Trophoblast cell (in vitro differentiated cells and primary cell): Measurements from ENCODE around the gene TRIP6.

Source experiments
- DNase-seq, 2 donors: peaks; one replicate each; pipeline ENCODE4 v3.0.0-alpha.2; 2016
- H2AFZ ChIP-seq: 2 replicates; pipeline ENCODE4 v1.6.1; 2013; ENCODE audit warnings: low read length, moderate library complexity, mild to moderate bottlenecking; ENCODE audit not compliant: insufficient read depth, poor library complexity
- H2AK5ac ChIP-seq: 2 replicates; pipeline ENCODE4 v1.6.1; 2013; ENCODE audit warnings: mild to moderate bottlenecking, low read length
- H2BK120ac ChIP-seq: 2 replicates; pipeline ENCODE4 v1.6.1; 2013; ENCODE audit warnings: low read length, mild to moderate bottlenecking, moderate library complexity; ENCODE audit not compliant: insufficient read depth, poor library complexity
- H2BK12ac ChIP-seq: 2 replicates; pipeline ENCODE4 v1.6.1; 2013; ENCODE audit warnings: mild to moderate bottlenecking, low read length, moderate library complexity
- H2BK5ac ChIP-seq: 2 replicates; pipeline ENCODE4 v1.6.1; 2013; ENCODE audit warnings: low read length, low read depth, moderate library complexity, mild to moderate bottlenecking; ENCODE audit not compliant: poor library complexity
- H3K14ac ChIP-seq: 2 replicates; pipeline ENCODE4 v1.6.1; 2013; ENCODE audit warnings: mild to moderate bottlenecking, low read length
- H3K18ac ChIP-seq: 2 replicates; pipeline ENCODE4 v1.6.1; 2013; ENCODE audit warnings: mild to moderate bottlenecking, low read length
- H3K23ac ChIP-seq: 2 replicates; pipeline ENCODE4 v1.6.1; 2013; ENCODE audit warnings: low read length
- H3K27ac ChIP-seq: 2 replicates; pipeline ENCODE4 v1.5.1; 2013; ENCODE audit warnings: low read depth, mild to moderate bottlenecking, inconsistent platforms, low read length, moderate library complexity
- H3K27me3 ChIP-seq: 2 replicates; pipeline ENCODE4 v1.6.1; 2013; ENCODE audit warnings: inconsistent platforms, mild to moderate bottlenecking, low read length, moderate library complexity; ENCODE audit not compliant: insufficient read depth
- H3K36me3 ChIP-seq, 2 experiments: 1 replicate in 1 of 2; 2 replicates in 1 of 2; pipeline ENCODE4 v1.6.1; 2013; ENCODE audit warnings: low read length in 2 of 2, mild to moderate bottlenecking in 2 of 2, moderate library complexity in 1 of 2; ENCODE audit not compliant: insufficient read depth in 2 of 2, control insufficient read depth in 1 of 2
- H3K4ac ChIP-seq: 2 replicates; pipeline ENCODE4 v1.6.1; 2013; ENCODE audit warnings: low read depth, mild to moderate bottlenecking, low read length, moderate library complexity
- H3K4me1 ChIP-seq, 2 experiments: 1 replicate in 1 of 2; 2 replicates in 1 of 2; pipeline ENCODE4 v1.6.1; 2013; ENCODE audit warnings: low read length in 2 of 2, mild to moderate bottlenecking in 2 of 2, moderate library complexity in 1 of 2; ENCODE audit not compliant: insufficient read depth in 2 of 2, control insufficient read depth in 1 of 2
- H3K4me2 ChIP-seq: 2 replicates; pipeline ENCODE4 v1.6.1; 2013; ENCODE audit warnings: inconsistent platforms, mild to moderate bottlenecking, low read length, moderate library complexity
- H3K4me3 ChIP-seq: 2 replicates; pipeline ENCODE4 v1.5.1; 2013; ENCODE audit warnings: mild to moderate bottlenecking, low read depth, low read length, inconsistent platforms
- H3K79me1 ChIP-seq: one replicate; pipeline ENCODE4 v1.6.1; 2013; ENCODE audit warnings: low read length
- H3K79me2 ChIP-seq: 2 replicates; pipeline ENCODE4 v1.6.1; 2013; ENCODE audit warnings: low read length, mild to moderate bottlenecking; ENCODE audit not compliant: control insufficient read depth, insufficient read depth, poor library complexity
- H3K9ac ChIP-seq: 2 replicates; pipeline ENCODE4 v1.6.1; 2013; ENCODE audit warnings: mild to moderate bottlenecking, low read length
- H3K9me3 ChIP-seq: 2 replicates; pipeline ENCODE4 v1.6.1; 2013; ENCODE audit warnings: low read depth, mild to moderate bottlenecking, control low read depth, inconsistent platforms, low read length; ENCODE audit not compliant: insufficient read depth
- H4K12ac ChIP-seq: 2 replicates; pipeline ENCODE4 v1.6.1; 2013; ENCODE audit warnings: low read depth, mild to moderate bottlenecking, low read length, moderate library complexity
- H4K8ac ChIP-seq: 2 replicates; pipeline ENCODE4 v1.6.1; 2013; ENCODE audit warnings: low read depth, mild to moderate bottlenecking, low read length, moderate library complexity
- H4K91ac ChIP-seq: one replicate; pipeline ENCODE4 v1.6.1; 2013; ENCODE audit warnings: low read depth, mild to moderate bottlenecking, low read length, moderate library complexity
- WGBS: extraction: QIAGEN DNeasy Blood & Tissue Kit; methylation state at CpG from one replicate; pipeline ENCODE4 v1.1.7; 2013; ENCODE audit warnings: missing lambda C conversion rate; ENCODE audit not compliant: insufficient read length, insufficient coverage; ENCODE audit errors: extremely low coverage; 5-methylcytosine and 5-hydroxymethylcytosine counted together

The TRIP6 gene

DNA sequence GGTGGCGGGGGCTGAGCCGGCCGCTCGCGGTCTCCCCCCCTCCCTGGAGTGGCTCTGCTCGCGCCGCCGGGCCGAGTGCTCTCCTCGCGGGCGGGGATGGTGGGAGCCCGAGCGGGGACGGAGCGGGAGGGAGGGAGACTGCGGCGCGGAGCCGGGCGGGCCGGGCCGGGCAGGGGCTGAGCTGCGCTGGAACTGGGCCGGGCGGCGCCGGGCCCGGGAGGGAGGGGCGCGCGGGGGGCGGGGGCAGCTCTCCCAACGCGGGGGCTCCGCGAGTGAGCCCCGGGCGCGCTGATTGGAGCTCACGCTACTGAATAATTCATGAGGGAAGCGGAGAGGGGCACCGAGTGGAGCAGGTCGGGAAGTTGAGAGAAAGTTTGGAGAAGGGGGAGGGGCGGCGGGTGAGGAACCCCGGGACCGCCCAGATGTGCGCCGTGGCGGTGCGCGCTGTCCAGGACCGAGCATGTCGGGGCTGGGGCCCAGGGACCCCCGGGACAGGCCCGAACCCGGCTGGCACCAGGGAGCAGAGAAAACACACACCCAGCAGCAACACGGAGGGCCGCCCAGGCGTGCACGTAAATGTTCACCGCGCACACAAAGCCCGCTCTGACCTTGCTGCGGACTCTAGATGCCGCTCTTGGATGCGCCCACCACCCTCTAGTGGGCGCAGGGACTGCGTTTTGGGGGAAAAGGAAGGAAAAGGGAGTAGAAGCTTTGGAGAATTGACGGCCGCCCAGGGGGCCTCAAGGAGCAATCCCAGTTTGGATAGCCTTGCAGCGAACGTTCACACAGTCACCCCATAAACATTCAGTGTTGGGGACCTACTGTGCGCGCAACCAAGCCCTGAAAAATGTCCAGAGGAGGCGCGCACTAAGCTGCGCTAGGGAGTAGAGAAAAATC is 39.6 kb upstream of the TRIP6 start, which contains the start of gene EPHB4:
TSS of gene EPHB4 (minus strand) at position 194 of the 897 bp plus-strand sequence. CDS start 493 bp downstream, outside the sequence.
- peak within 1 kb of the TSS; percentile 97 for H3K14ac ChIP-seq
- WGBS = no CpG with 5 or more reads among the region's 80 CpGs
- peak within 1 kb of the TSS; percentile 83 for H3K27ac ChIP-seq
- H3K4ac ChIP-seq = peak within 1 kb of the TSS; percentile 98
- H3K23ac ChIP-seq = no peak within 1 kb of the TSS
- peak within 1 kb of the TSS; percentile 85 for H2AK5ac ChIP-seq
- H3K9me3 ChIP-seq = no peaks in the 10 kb centered on the region
- peak within 1 kb of the TSS; percentile 71 for H2BK120ac ChIP-seq
- peak within 1 kb of the TSS; percentile 78 for H4K12ac ChIP-seq
- H3K79me2 ChIP-seq = peaks cover 29% of the 10 kb centered on the region
- H2BK5ac ChIP-seq = peak within 1 kb of the TSS; percentile 78
- peak within 1 kb of the TSS; percentile 93 for H3K4me2 ChIP-seq
- peak within 1 kb of the TSS; percentile 94 for H4K8ac ChIP-seq
- peak within 1 kb of the TSS; percentile 75 for H2BK12ac ChIP-seq
- H4K91ac ChIP-seq = peak within 1 kb of the TSS; percentile 94
- H3K36me3 ChIP-seq = peaks cover 21 to 24% of the 10 kb centered on the region in 2 experiments
- peak in 1 of 2 donors; percentile 39 for DNase-seq
- H3K4me1 ChIP-seq = peaks cover 13 to 19% of the 10 kb centered on the region in 2 experiments
- H2AFZ ChIP-seq = peak within 1 kb of the TSS; percentile 74
- peak within 1 kb of the TSS; percentile 91 for H3K4me3 ChIP-seq
- peaks cover 30% of the 10 kb centered on the region for H3K79me1 ChIP-seq
- peak within 1 kb of the TSS; percentile 97 for H3K18ac ChIP-seq
- no peaks in the 10 kb centered on the region for H3K27me3 ChIP-seq
- H3K9ac ChIP-seq = peak within 1 kb of the TSS; percentile 86

- H3K4me3 ChIP-seq = no peak overlapping the region
- WGBS = no CpG with 5 or more reads among the region's 20 CpGs
Observed at GRCh38 chr7:100829150-100829716, 38.0 kb upstream of the TRIP6 start.

DNA sequence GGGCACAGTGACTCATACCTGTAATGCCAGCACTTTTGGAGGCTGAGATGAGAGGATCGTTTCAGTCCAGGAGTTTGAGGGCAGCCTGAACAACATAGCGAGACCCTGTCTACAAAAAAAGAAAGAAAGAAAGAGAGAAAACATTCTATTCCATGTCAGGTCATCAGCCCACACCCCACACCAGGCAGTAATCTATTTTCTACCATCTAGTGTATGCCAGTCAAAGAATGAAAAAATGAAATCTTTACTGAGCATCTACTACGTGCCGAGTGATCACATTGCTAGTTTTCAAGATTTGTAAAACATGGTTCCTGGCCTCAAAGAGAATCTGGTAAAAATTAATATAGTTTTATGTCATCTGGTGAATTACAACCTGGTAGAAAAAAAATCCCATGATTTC is 36.8 kb upstream of the TRIP6 start:
- no peak overlapping the region for H3K14ac ChIP-seq

More at GRCh38 chr7:100829150-100829716, 38.0 kb upstream of the TRIP6 start:
- Histone ChIP-seq H3K23ac (no peak overlapping the region), H2BK5ac (no peak overlapping the region), H3K9ac (no peak overlapping the region), H3K79me2 (peaks cover 29% of the 10 kb centered on the region), H3K27ac (no peak overlapping the region), H3K4me2 (no peak overlapping the region), H4K12ac (peak overlapping the region; percentile 63), H3K4me1 (peaks cover 13 to 19% of the 10 kb centered on the region in 2 experiments), H3K14ac (peak overlapping the region; percentile 46), H2AK5ac (peak overlapping the region; percentile 53), H4K8ac (peak overlapping the region; percentile 53), H3K79me1 (peaks cover 30% of the 10 kb centered on the region), H2BK12ac (peak overlapping the region; percentile 43), H3K27me3 (no peaks in the 10 kb centered on the region), H2AFZ (no peak overlapping the region), H3K4ac (no peak overlapping the region), H3K18ac (peak overlapping the region; percentile 38), H3K9me3 (no peaks in the 10 kb centered on the region), H3K36me3 (peaks cover 5 to 8% of the 10 kb centered on the region in 2 experiments), H2BK120ac (peak overlapping the region; percentile 37), H4K91ac (peak overlapping the region; percentile 68)
- DNase-seq = no peak

GRCh38 chr7:100832281-100832633 is 34.9 kb upstream of the TRIP6 start:
- Histone ChIP-seq H3K4ac (no peak overlapping the region), H2BK120ac (no peak overlapping the region), H3K27me3 (no peaks in the 10 kb centered on the region), H3K27ac (no peak overlapping the region), H3K14ac (no peak overlapping the region), H3K9ac (no peak overlapping the region), H3K79me2 (peaks cover 9% of the 10 kb centered on the region), H3K4me2 (no peak overlapping the region), H2AFZ (no peak overlapping the region), H4K91ac (no peak overlapping the region), H3K9me3 (no peaks in the 10 kb centered on the region), H3K36me3 (no peaks in the 10 kb centered on the region), H2BK12ac (no peak overlapping the region), H4K8ac (no peak overlapping the region), H2BK5ac (no peak overlapping the region), H4K12ac (no peak overlapping the region), H3K23ac (no peak overlapping the region), H3K4me3 (no peak overlapping the region), H3K79me1 (peaks cover 28% of the 10 kb centered on the region), H3K4me1 (peaks cover 11 to 15% of the 10 kb centered on the region in 2 experiments), H2AK5ac (no peak overlapping the region), H3K18ac (no peak overlapping the region)
- WGBS = no CpG with 5 or more reads among the region's 5 CpGs
- no peak for DNase-seq

More for the DNA sequence above, 36.8 kb upstream of the TRIP6 start:
- Histone ChIP-seq H3K9me3 (no peaks in the 10 kb centered on the region), H3K4me1 (peaks cover 6 to 12% of the 10 kb centered on the region in 2 experiments), H3K4me2 (no peak overlapping the region), H3K4me3 (no peak overlapping the region), H3K9ac (no peak overlapping the region), H3K79me2 (peaks cover 23% of the 10 kb centered on the region), H3K36me3 (no peaks in the 10 kb centered on the region), H2AK5ac (no peak overlapping the region), H4K91ac (no peak overlapping the region), H4K8ac (no peak overlapping the region), H3K27ac (no peak overlapping the region), H3K27me3 (no peaks in the 10 kb centered on the region), H3K18ac (no peak overlapping the region), H3K4ac (no peak overlapping the region), H3K23ac (no peak overlapping the region), H2AFZ (no peak overlapping the region), H2BK5ac (no peak overlapping the region), H3K79me1 (peaks cover 27% of the 10 kb centered on the region), H4K12ac (no peak overlapping the region), H2BK12ac (no peak overlapping the region), H2BK120ac (no peak overlapping the region)
- no peak for DNase-seq
- no CpG with 5 or more reads among the region's 4 CpGs for WGBS
